Measurements from ENCODE around the gene FOXK2.
"Not testable (repeated sequence)": the region's sequence is repeated elsewhere in the genome, so short reads cannot be mapped to it uniquely, and the experiment has no call there.

FOXK2 gene

GRCh38 chr17:82563745-82564144, 44.2 kb downstream of the FOXK2 start:
- DNase-seq (ENCODE audit: low read depth, low spot score): not testable (repeated sequence)

- no peak for DNase-seq (ENCODE audit: low read depth, low spot score)
These were observed 44.7 kb downstream of the FOXK2 start for GRCh38 chr17:82564241-82564640.

GRCh38 chr17:82565551-82565950, 46.0 kb downstream of the FOXK2 start:
- no peak for DNase-seq (ENCODE audit: low read depth, low spot score)

- no peak for DNase-seq (ENCODE audit: low read depth, low spot score)
These were observed 46.8 kb downstream of the FOXK2 start for GRCh38 chr17:82566129-82566960.

- DNase-seq (ENCODE audit: low read depth, low spot score): no peak
These were observed 47.8 kb downstream of the FOXK2 start for GRCh38 chr17:82567286-82567685.

- no peak for DNase-seq (ENCODE audit: low read depth, low spot score)
These were observed 49.5 kb downstream of the FOXK2 start for GRCh38 chr17:82568997-82569393.

GRCh38 chr17:82569621-82570020, 50.1 kb downstream of the FOXK2 start:
- no peak for DNase-seq (ENCODE audit: low read depth, low spot score)

- no peak for DNase-seq (ENCODE audit: low read depth, low spot score)
These were observed 50.7 kb downstream of the FOXK2 start for GRCh38 chr17:82570277-82570676.

- DNase-seq (ENCODE audit: low read depth, low spot score): no peak
These were observed 52.3 kb downstream of the FOXK2 start for GRCh38 chr17:82571855-82572254.

- no peak for DNase-seq (ENCODE audit: low read depth, low spot score)
These were observed 54.5 kb downstream of the FOXK2 start for GRCh38 chr17:82574041-82574440.

- not testable (repeated sequence) for DNase-seq (ENCODE audit: low read depth, low spot score)
These were observed 56.2 kb downstream of the FOXK2 start for GRCh38 chr17:82575581-82576221.

- DNase-seq (ENCODE audit: low read depth, low spot score): no peak
These were observed 57.8 kb downstream of the FOXK2 start for GRCh38 chr17:82577300-82577699.

- not testable (repeated sequence) for DNase-seq (ENCODE audit: low read depth, low spot score)
These were observed 60.4 kb downstream of the FOXK2 start for GRCh38 chr17:82579969-82580368.

- DNase-seq (ENCODE audit: low read depth, low spot score): no peak
These were observed 62.7 kb downstream of the FOXK2 start for GRCh38 chr17:82582213-82582612.

GRCh38 chr17:82582709-82583108, 63.2 kb downstream of the FOXK2 start:
- no peak for DNase-seq (ENCODE audit: low read depth, low spot score)

- DNase-seq (ENCODE audit: low read depth, low spot score): no peak
These were observed 64.2 kb downstream of the FOXK2 start for GRCh38 chr17:82583720-82584234.

GRCh38 chr17:82585935-82586575, 66.5 kb downstream of the FOXK2 start:
- DNase-seq (ENCODE audit: low read depth, low spot score): not testable (repeated sequence)

GRCh38 chr17:82586576-82587233, 67.2 kb downstream of the FOXK2 start:
- DNase-seq (ENCODE audit: low read depth, low spot score): no peak

- no peak for DNase-seq (ENCODE audit: low read depth, low spot score)
These were observed 67.9 kb downstream of the FOXK2 start for GRCh38 chr17:82587234-82588086.

GRCh38 chr17:82588266-82589175, 69.0 kb downstream of the FOXK2 start:
- no peak for DNase-seq (ENCODE audit: low read depth, low spot score)
